HG02943 (cell line): ENCODE measurements around the gene SERPINE3.

Source experiments
- ATAC-seq: cut with Tn5 transposase; IDR thresholded peaks from one replicate; pipeline ENCODE4 v1.9.1; 2021; ENCODE audit warnings: mild to moderate bottlenecking, low read depth, moderate library complexity; ENCODE audit not compliant: unreplicated experiment

SERPINE3 gene

DNA sequence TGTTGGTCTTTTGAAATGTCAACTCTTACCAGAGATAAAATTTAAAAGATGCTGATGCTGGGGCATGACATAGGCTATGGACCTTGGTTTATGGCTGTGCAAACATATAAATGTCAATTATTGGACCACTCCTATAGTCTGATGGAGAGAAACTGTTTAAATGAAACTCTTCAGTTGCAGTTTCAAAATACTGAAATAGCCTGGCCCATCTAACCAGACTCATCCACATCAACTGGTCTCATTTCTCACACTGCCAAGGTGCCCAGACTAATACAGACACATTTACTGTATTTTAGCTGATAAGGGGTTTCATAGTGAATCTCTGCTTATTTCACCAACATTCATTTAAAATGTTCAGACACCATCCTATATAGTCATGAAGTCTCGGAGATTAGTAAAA is 19.9 kb downstream of the SERPINE3 start:
- ATAC-seq, result no peak

DNA sequence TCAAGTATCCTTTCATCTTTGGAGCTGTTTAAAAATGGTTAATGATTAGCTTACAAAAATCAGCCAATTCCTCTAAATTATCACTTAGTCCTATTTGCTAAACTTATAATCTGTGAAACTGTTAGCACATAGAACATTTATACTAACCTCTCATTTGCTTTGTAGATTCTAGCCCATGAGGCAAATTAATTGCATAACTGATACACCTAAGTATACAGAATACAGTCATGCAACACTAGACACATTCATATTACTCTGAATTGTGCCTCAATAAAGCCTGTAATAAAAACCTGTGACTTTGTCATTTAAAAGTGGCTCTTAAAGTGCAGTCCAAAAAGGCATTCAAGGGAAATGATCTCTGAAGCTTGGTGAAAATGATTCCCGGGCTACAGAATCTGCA is 21.0 kb downstream of the SERPINE3 start:
- ATAC-seq, result no peak

DNA sequence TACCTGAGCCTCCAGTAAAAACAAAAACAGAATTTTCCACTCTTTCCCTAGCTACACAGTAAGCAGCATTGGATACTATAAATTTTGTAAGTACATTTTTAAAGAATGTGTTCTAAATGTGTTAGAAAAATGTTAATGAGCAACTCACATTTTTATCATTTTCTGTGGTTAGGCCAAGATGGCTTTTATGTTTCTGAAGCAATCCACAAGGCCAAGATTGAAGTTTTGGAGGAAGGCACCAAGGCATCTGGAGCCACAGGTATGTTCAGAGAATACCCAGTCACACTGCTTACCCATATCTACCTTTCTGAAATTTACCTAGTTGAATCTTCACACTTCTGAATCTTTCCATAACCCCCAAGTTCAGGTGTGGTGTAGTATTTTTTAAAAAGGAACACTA is 21.6 kb downstream of the SERPINE3 start:
- ATAC-seq, result no peak

DNA sequence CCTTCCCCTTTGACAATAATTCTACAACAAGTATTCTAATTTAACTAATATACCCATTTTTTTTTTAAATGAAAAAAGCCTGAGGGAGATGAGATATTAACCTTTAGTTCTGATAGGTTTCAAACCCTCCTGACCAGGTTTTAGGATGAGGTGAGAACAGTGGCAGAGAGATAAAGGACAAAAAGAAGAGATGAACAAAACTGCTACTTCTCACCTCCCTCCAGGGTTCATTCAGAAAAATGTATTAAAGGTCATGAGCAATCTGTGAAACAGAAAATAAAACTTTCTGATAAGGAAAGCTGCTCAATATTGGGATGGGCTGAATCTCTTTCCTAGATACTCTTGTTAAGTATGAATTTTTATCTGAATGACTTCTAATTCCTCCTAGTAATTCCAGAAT is 24.1 kb downstream of the SERPINE3 start:
- no peak for ATAC-seq

DNA sequence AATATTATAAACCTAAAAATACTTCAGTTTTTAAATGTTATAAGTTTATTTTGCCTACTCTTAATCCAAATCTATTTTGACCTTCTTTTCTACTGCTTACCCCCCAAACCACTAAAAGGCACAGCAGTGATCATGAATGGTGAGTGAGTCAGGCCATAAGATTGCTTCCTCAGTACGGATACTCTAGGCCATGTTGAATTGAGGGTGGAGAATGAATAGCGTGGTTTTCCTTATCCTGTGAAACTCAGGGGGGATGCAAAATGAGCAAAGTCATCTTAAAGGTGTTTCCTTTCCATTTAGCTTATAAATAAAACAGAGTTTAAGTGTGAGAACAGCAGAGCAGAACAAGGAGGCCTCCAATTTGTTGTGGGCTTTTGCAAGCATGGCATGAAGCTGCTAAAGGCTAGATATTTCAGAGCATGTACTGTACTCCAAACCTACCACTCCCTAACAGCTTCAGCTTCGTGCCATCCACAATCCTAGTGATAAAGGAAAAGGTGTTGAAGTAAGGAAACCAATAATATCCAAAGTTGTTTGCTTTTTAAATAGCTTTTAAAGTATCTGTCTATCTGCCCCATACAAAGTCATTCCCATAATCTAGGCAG is 25.0 kb downstream of the SERPINE3 start:
- no peak for ATAC-seq

DNA sequence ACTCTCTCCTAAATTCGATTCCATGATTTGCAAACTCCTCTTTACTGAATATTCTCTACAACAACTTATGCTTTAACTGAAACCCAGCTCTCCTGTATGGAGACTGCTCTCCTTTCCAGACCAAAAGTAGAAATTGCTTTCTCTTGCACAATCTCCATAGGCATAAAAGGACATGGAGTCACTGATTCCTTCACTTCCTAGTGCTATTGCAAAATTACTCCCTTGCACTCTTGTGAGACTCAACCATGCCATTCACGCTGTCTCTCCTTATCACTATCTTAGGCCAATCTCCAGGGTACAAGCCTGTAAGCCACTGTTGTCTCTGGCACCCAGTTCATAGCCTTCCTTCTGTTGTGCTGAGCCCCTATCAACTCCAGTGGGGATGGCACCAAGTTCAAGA is 30.6 kb downstream of the SERPINE3 start:
- ATAC-seq, result no peak

DNA sequence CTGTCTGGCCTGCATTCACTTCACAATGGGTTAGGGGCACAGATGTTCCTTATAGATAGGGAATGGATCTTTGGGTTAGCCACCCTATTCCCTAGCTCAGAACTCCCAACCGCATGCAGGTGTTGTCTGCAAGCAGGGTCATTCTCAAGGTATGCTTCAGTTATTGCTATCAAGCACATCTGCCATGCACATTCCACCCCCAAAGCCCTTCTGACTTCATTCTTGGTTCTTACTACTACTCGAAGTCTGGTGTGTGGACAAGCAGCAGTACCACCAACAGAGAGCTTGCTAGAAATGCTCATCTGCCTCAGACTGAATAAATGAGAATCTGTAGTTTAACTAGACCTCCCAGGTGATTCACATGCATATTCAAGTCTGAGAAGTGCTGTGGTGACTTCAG is 31.3 kb downstream of the SERPINE3 start:
- ATAC-seq, result no peak

DNA sequence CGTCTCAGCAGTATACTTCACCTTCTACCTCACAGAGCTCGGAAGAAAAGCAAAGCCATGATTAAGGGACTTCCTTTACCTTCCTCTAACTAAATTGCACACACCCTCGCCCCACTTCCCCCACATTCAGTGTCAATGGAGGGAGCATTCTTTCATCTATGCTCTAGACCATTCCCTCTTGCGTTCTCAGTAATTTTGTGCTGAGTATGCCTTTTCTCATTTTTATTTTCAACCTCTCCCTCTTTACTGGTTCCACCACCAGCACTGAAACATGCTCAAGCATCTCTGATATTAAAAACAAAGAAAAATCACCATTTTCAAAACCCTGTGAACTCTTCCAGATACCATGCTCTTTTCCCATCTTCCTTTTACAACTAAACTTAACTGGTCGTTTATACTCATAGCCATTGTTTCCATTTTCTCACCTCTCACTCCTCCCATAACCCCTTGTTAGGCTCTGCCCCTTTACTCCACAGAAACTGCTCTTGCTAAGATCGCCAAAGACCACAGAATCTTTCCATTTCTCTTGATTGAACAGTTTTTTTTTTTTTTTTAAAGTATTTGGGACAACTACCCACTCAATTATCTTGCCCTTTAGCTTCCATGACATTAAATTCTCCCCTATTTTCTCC is 32.4 kb downstream of the SERPINE3 start:
- no peak for ATAC-seq

DNA sequence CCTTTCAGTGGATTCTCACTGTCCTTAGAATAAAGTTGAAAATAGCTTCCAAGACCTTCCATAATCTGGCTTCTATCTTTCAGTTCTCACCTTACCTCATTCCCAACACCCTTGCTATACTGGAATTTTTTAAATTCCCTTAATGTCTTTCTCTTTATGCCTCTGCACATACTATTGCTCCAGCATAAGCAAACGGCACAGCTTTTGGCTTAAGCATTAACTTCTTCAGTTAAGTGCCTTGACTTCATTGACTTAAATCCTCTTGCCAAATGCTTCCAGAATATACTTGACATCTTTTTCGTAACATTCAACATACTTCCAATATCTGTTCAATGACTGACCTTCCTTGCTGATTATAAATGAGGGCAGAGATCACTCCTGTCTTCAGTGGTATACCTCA is 34.0 kb downstream of the SERPINE3 start:
- no peak for ATAC-seq

DNA sequence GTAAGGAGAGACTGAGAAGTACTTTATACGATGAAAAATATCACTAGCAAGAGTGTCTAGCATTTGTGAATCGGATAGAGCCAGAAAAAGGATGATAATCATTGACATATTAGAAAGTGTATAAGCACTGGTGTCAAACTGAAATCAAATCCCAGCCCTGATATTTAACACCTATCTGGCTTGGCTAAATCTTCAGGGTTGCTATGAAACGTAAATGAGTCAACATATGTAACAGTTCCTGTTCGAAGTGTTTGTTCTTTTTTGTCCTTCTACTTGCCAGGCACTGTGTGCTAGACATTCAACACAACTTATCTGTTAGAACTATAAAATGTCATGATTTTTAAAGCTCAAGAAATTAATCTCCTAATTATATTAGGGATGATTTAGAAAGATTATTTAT is 40.8 kb downstream of the SERPINE3 start:
- no peak for ATAC-seq

DNA sequence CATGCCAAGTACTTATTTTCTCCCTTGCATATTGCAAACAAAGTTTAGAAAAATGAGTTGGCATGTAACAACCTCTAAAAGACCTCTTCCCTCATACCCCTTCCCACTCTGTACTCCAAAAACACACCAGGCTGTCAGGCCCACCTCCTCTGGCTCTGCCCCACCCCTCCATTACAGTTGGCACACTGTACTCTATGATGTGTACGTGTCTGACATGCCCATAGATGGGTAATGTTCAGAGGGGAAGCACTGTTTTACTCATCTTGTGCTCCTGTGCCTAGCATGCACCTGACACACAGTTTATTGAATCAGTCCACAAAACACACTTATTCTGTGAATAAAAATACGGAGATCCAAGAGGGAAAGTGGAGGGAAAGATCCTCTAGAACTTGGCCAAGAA is 45.6 kb downstream of the SERPINE3 start:
- ATAC-seq, result no peak

DNA sequence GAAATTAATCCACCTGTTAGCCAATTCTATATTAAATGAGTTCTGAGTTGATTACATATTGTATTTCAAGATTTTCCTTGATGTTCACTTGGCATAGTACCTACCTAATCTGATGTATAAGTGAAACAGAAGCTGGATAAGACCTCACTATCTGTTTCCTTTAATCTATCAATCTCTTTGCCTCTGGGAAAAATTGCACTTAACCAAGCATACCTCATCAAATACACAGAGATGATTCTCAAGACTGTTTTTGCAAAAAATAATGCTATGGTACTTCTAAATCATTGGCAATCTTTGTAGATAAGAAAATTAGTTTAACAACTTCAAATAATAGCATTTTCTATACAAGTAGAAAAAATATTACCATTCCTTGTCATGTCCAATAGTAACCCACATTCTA is 55.2 kb downstream of the SERPINE3 start:
- ATAC-seq, result no peak

DNA sequence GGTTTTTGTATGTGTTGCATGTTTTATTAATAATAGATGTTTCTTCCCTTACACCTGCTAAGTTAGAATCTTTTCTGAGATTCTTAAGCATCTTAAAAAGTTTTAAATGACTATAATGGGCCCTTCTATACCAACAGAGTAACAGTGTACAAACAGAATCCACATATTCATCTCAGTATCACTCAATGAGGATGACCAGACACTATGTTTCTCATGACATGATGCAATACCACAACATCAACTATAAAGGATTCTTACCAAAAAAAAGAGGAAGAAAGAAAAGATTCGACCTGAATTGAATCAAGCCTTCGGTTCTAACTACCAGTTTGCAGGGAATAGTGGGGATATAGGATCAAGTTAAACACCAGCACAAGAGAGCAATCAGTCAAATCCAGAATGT is 56.9 kb downstream of the SERPINE3 start:
- no peak for ATAC-seq

DNA sequence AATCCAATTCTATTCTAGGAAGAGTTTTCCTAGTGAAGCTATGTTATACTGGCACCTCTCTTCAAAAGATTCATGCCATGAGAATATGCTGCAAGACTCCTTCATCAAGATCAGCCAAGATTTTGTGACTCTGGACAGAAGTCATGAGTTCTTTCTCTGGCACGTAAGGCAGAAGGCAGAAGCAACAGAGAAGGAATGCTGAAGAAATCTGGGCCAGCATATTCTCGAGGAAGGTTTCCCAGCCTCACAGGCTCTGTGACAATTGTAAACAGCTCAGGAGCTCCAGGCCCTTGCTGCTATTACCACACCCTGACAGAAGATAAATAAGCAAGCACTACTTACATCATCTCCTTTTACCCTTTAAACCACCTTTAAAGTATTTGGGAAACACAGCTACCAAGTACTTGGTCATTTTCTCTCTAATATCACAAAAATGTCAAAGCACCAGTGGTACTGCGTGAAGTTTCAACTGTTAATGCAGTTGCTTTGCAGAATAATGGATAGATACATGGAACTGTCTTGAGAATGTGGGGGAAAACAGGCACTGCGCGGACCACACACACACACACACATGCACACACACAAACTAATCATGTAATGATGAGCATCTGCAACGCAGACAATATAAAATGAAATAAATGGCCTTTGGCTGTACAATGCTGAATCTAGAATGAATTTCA is 57.9 kb downstream of the SERPINE3 start:
- ATAC-seq, result no peak

DNA sequence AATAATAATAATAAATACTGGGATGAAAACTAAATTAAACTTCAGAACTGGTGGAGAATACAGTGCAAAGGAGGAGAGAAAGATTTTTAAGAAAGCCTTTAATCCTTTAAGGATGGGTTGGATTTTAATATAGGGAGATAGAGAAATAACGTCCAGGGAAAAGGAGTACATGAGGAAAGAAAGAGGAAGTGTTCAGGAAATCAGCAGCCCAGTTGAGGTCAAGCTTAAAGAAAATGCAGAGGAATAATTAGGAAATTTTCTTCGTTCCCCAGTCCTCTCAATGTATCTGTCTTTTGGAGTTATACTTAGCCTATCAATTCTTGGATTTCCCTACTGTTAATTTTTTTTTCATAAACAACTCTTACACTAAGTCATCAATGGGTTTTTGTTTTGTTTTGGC is 65.7 kb downstream of the SERPINE3 start:
- no peak for ATAC-seq

DNA sequence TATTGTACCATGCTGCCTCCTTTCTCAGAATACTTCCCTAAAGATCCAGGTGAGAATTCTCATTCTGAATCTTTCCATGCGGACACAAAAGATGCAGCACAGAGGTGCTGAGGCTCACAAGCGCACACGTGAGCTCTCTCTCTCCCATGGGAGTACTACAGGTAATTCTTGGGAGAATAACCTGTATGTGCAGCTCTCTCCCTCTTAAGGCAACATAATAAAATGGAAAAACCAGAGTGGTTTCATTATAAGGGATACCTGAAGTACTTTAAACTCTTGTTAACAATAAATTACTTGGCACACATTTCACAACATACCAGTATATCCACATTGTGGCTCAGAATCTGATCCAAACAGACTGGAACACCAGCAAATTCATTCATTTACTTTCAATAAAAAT is 72.9 kb downstream of the SERPINE3 start:
- no peak for ATAC-seq
